Heart left ventricle (tissue), 16 donors: ENCODE measurements around the gene HSPA9. TPM values are rescaled to one million over a fixed set of nuclear protein-coding genes. Genes with fewer than 3 reads are reported as not detected.

Experiments
- ATAC-seq, 4 donors: fragments of 200-7000 bp; cut with Tn5 transposase; one replicate each; pipeline ENCODE4 v1.9.1; 2020 to 2022; ENCODE audit warnings: moderate library complexity in 4 of 4, mild to moderate bottlenecking in 3 of 4, moderate number of reproducible peaks in 1 of 4
- DNase-seq, 5 donors: peaks; one replicate each; pipeline ENCODE4 v3.0.0-alpha.2; 2020
- H3K27ac ChIP-seq, 12 donors: fragments of 200-600 bp; sonication (generic) in 4 of 12; one replicate each; pipeline versions ENCODE4 v1.5.0 to v1.8.0; 2016 to 2022; ENCODE audit warnings: mild to moderate bottlenecking in 2 of 12
- H3K27me3 ChIP-seq, 9 donors: fragments of 200-600 bp; sonication (generic) in 2 of 9; one replicate each; pipeline versions ENCODE4 v1.5.1 to v1.8.0; 2016 to 2022; ENCODE audit warnings: mild to moderate bottlenecking in 3 of 9
- H3K36me3 ChIP-seq, 9 donors: fragments of 200-600 bp; sonication (generic) in 2 of 9; one replicate each; pipeline versions ENCODE4 v1.5.0 to v1.8.0; 2018 to 2022; ENCODE audit warnings: mild to moderate bottlenecking in 2 of 9
- H3K4me1 ChIP-seq, 12 donors: fragments of 200-600 bp; sonication (generic) in 4 of 12; one replicate each; pipeline versions ENCODE4 v1.5.0 to v1.8.0; 2016 to 2022; ENCODE audit warnings: mild to moderate bottlenecking in 3 of 12
- H3K4me3 ChIP-seq, 12 donors: fragments of 200-600 bp; sonication (generic) in 4 of 12; one replicate each; pipeline versions ENCODE4 v1.5.0 to v1.8.0; 2017 to 2022; ENCODE audit warnings: mild to moderate bottlenecking in 9 of 12, moderate library complexity in 4 of 12
- H3K9me3 ChIP-seq, 12 donors: fragments of 200-600 bp; sonication (generic) in 4 of 12; one replicate each; pipeline versions ENCODE4 v1.5.0 to v1.8.0; 2016 to 2022; ENCODE audit warnings: mild to moderate bottlenecking in 1 of 12
- CTCF ChIP-seq, 12 donors: fragments of 200-600 bp; sonication (generic) in 4 of 12; IDR thresholded peaks; one replicate each; pipeline versions ENCODE4 v1.5.0 to v1.8.0; 2018 to 2022; ENCODE audit warnings: antibody characterized with exemption in 12 of 12, mild to moderate bottlenecking in 5 of 12
- POLR2A ChIP-seq, 2 donors: fragments of 450-650 bp; IDR thresholded peaks; one replicate each; pipeline ENCODE4 v1.6.1; 2017; ENCODE audit warnings: antibody characterized with exemption in 2 of 2, mild to moderate bottlenecking in 2 of 2, moderate library complexity in 2 of 2
- WGBS, 4 donors: extraction: QIAGEN DNeasy Blood & Tissue Kit in 2 of 4; methylation state at CpG; one replicate each; pipeline versions ENCODE4 v1.1.5 to v1.1.7; 2013 to 2018; 5-methylcytosine and 5-hydroxymethylcytosine counted together
- intact Hi-C, 10 donors: fragments of 100-400 bp; cut with DNase I; formaldehyde crosslinking; loops; one replicate each; pipeline versions ENCODE4 v1.11.1 to v1.14.2; 2022
- polyA plus RNA-seq, 2 donors: library from polyadenylated mRNA; stranded (reverse); fragments of 200-250 nt; gene quantifications; one replicate each; pipeline ENCODE4 v1.2.3, GENCODE V29; 2013
- total RNA-seq, 9 donors: library from RNA; depleted of rRNA in 2 of 9; stranded (reverse); fragments of >200 nt in 2 of 9; fragmentation: NEBNext Ultra II Directional in 3 of 9; extraction: Animal tissue kit (Norgen Biotek cat#: 25700) in 3 of 9; gene quantifications; one replicate each; pipeline versions ENCODE4 v1.1.0 to v1.2.4, GENCODE V29; 2016 to 2023
- donor health status: ischemic (EF 13 %, LVEDD 7.1; RV severe dilation, severe dysfunction).
- donor health status: healthy with polysubstance abuse.
- donor health status: DM: no; HTN: yes; CAD: no.
- donor health status: DM: no; HTN: no; CAD: no.
- donor health status: ischemic (EF 25% LVEDD 6.9; RV normal size, moderate dysfunction).
- donor health status: ischemic (EF 25% LVEDD 5.7; RV mildly dilated, moderate dysfunction).
- donor health status: healthy.
- donor health status: DM: yes; HTN: yes; CAD: no.
- donor health status: ischemic (EF 35%, LVEDD 5.7; RV mildly dilated, moderate dysfunction).
- donor health status: nonischemic (EF 11% LVEDD 7.7; RV severe dilation, severe dysfunction).
- donor health status: DM: yes; HTN: yes; CAD: no.
- donor health status: PGD.
- donor health status: ischemic (EF 29% LVEDD 5.4; RV normal size, mild dysfunction).
- donor health status: nonischemic (EF 23%, LVEDD 6.1; RV moderate dilation, normal function).

The HSPA9 gene
- total and polyA plus RNA-seq, 11 donors, result 115 to 481 (median 313) TPM

GRCh38 chr5:138620663-138621224 lies 45.5 kb upstream of the HSPA9 start:
- Histone ChIP-seq H3K9me3 (no peaks in the 10 kb centered on the region), H3K27me3 (no peaks in the 10 kb centered on the region), H3K36me3 (no peaks in the 10 kb centered on the region), H3K4me3 (no peak overlapping the region), H3K27ac (no peak overlapping the region), H3K4me1 (no peaks in the 10 kb centered on the region)
- no peak for DNase-seq
- ATAC-seq, result no peak
- intact Hi-C loops, result no loop called here
- TF ChIP-seq CTCF (IDR thresholded peaks at IDR 0.05) (no peak), POLR2A (IDR thresholded peaks at IDR 0.05) (no peak)
- WGBS, 4 donors, result 64 to 75% (median 71%) methylated on average over 4 of the region's 4 CpGs

GRCh38 chr5:138616508-138616907 lies 41.3 kb upstream of the HSPA9 start:
- Histone ChIP-seq H3K27me3 (no peaks in the 10 kb centered on the region), H3K9me3 (no peaks in the 10 kb centered on the region), H3K27ac (no peak overlapping the region), H3K36me3 (no peaks in the 10 kb centered on the region), H3K4me3 (no peak overlapping the region), H3K4me1 (peaks cover 0 to 6% (median 2%) of the 10 kb centered on the region in 12 donors)
- 88 to 92% (median 90%) methylated on average over 5 of the region's 5 CpGs for WGBS, 4 donors
- ATAC-seq (no peak), DNase-seq (no peak)
- TF ChIP-seq CTCF (IDR thresholded peaks at IDR 0.05), result no peak
- no peak for TF ChIP-seq POLR2A (IDR thresholded peaks at IDR 0.05)
- intact Hi-C loops, result no loop called here

- Histone ChIP-seq H3K36me3 (no peaks in the 10 kb centered on the region), H3K9me3 (no peaks in the 10 kb centered on the region), H3K27ac (no peak overlapping the region), H3K4me3 (no peak overlapping the region), H3K4me1 (peaks cover 0 to 15% (median 5%) of the 10 kb centered on the region in 12 donors), H3K27me3 (no peaks in the 10 kb centered on the region)
- ATAC-seq, result no peak
- TF ChIP-seq CTCF (IDR thresholded peaks at IDR 0.05), result no peak
- no peak for TF ChIP-seq POLR2A (IDR thresholded peaks at IDR 0.05)
- 88 to 95% (median 92%) methylated on average over 3 of the region's 3 CpGs for WGBS, 4 donors
- intact Hi-C loops, result no loop called here
- no peak for DNase-seq
Measured at GRCh38 chr5:138615461-138615860, 40.3 kb upstream of the HSPA9 start.

- Histone ChIP-seq H3K9me3 (no peaks in the 10 kb centered on the region), H3K4me1 (peaks cover 0 to 16% (median 5%) of the 10 kb centered on the region in 12 donors), H3K27ac (peak overlapping the region in 6 of 12 donors; percentile 20 to 74 (median 52)), H3K27me3 (no peaks in the 10 kb centered on the region), H3K4me3 (peak overlapping the region in 9 of 12 donors; percentile 35 to 58 (median 52)), H3K36me3 (no peaks in the 10 kb centered on the region)
- intact Hi-C loops, result no loop called here
- ATAC-seq, result peak; percentile 6 to 45 (median 26)
- 58 to 62% (median 60%) methylated on average over 5 of the region's 5 CpGs for WGBS, 4 donors
- TF ChIP-seq POLR2A (IDR thresholded peaks at IDR 0.05), result no peak
- TF ChIP-seq CTCF (IDR thresholded peaks at IDR 0.05), result no peak
- DNase-seq, result no peak
Measured at GRCh38 chr5:138611678-138612218, 36.5 kb upstream of the HSPA9 start.
